ENCODE measurements around the gene ZFAND2B. TPM values are rescaled to one million over a fixed set of nuclear protein-coding genes. Genes with fewer than 3 reads are reported as not detected.

Gene ZFAND2B
- total and polyA plus RNA-seq, 2 donors (not counting 1 experiment from before 2014, with no cell fraction given) = 55.2 to 115 TPM

GRCh38 chr2:219213026-219213415, 6.4 kb downstream of the ZFAND2B start:
- H2AFZ ChIP-seq (ENCODE audit: insufficient read depth, low read depth, low read length, poor library complexity, severe bottlenecking) = no peak overlapping the region
- H3K4me1 ChIP-seq (ENCODE audit: control insufficient read depth in 2 of 2, insufficient read depth in 2 of 2, low read length in 2 of 2) = peaks cover 9 to 15% of the 10 kb centered on the region in 2 donors
- CTCF ChIA-PET = interaction anchor here (1.0 to 7.3 kb wide), 6 partner anchors 39 to 82 kb away, joined by 3 to 65 read pairs (median 12); partner anchors contain the start of genes DNAJB2, NHEJ1 and SLC23A3
- no peak overlapping the region for H3K27ac Mint-ChIP-seq
- H3K36me3 ChIP-seq (replicated peaks in 1 of 2; ENCODE audit: control extremely low read depth in 1 of 2, control insufficient read depth in 1 of 2, extremely low read depth in 1 of 2, insufficient read depth in 2 of 2, low read length in 1 of 2) = peaks cover 7 to 18% of the 10 kb centered on the region in 2 experiments
- intact Hi-C loops (cut with micrococcal nuclease) = no loop called here
- no peak for ATAC-seq (ENCODE audit: low read depth)
- no peaks in the 10 kb centered on the region for H3K79me2 ChIP-seq (ENCODE audit: control insufficient read depth, insufficient read depth, low read length)
- H3K27me3 ChIP-seq (replicated peaks in 1 of 4; ENCODE audit: control extremely low read depth in 1 of 4, control insufficient read depth in 3 of 4, insufficient read depth in 4 of 4, low read length in 3 of 4) = no peaks in the 10 kb centered on the region
- 97% methylated on average over 8 of the region's 8 CpGs for WGBS (ENCODE audit: insufficient coverage)
- H3K9me3 ChIP-seq (ENCODE audit: control extremely low read depth in 1 of 3, control insufficient read depth in 2 of 3, insufficient read depth in 1 of 3, low read length in 2 of 3) = no peaks in the 10 kb centered on the region
- H3K9ac ChIP-seq (ENCODE audit: low read length) = no peak overlapping the region
- peaks cover 4% of the 10 kb centered on the region for H4K20me1 ChIP-seq (ENCODE audit: control insufficient read depth, insufficient read depth, low read length, poor library complexity, severe bottlenecking)
- H3K9me3 Mint-ChIP-seq (ENCODE audit: insufficient read depth) = no peaks in the 10 kb centered on the region
- H3K4me2 ChIP-seq (replicated peaks; ENCODE audit: low read depth, low read length, poor library complexity, severe bottlenecking) = no peak overlapping the region
- DNase-seq = no peak
- H3K27ac ChIP-seq (ENCODE audit: low read length in 2 of 2) = no peak overlapping the region
- no peaks in the 10 kb centered on the region for H3K27me3 Mint-ChIP-seq
- H3K4me3 ChIP-seq (ENCODE audit: control extremely low read depth in 1 of 5, extremely low read depth in 1 of 5, insufficient read depth in 1 of 5, low read depth in 2 of 5, low read length in 4 of 5) = no peak overlapping the region
- no peak for TF ChIP-seq CTCF (IDR thresholded peaks at IDR 0.05)
- no peak for TF ChIP-seq EZH2 (IDR thresholded peaks at IDR 0.05; ENCODE audit: borderline replicate concordance, insufficient read depth, low read depth, low read length, poor library complexity, severe bottlenecking)
- POLR2A ChIA-PET = interaction anchor here (0.6 kb wide), 1 partner anchor 60 kb away, joined by 7 read pairs; no protein-coding TSS in a partner anchor
- peaks cover 22% of the 10 kb centered on the region for H3K4me1 Mint-ChIP-seq
- no peak overlapping the region for H3K4me3 Mint-ChIP-seq

- H3K4me2 ChIP-seq (replicated peaks; ENCODE audit: low read depth, low read length, poor library complexity, severe bottlenecking) = no peak overlapping the region
- H3K9me3 ChIP-seq (ENCODE audit: control extremely low read depth in 1 of 3, control insufficient read depth in 2 of 3, insufficient read depth in 1 of 3, low read length in 2 of 3) = no peaks in the 10 kb centered on the region
- no peak overlapping the region for H2AFZ ChIP-seq (ENCODE audit: insufficient read depth, low read depth, low read length, poor library complexity, severe bottlenecking)
- intact Hi-C loops (cut with micrococcal nuclease) = no loop called here
- H3K4me1 ChIP-seq (ENCODE audit: control insufficient read depth in 2 of 2, insufficient read depth in 2 of 2, low read length in 2 of 2) = peaks cover 14 to 20% of the 10 kb centered on the region in 2 donors
- Mint-ChIP-seq H3K4me1 (peaks cover 20% of the 10 kb centered on the region), H3K27ac (no peak overlapping the region), H3K27me3 (no peaks in the 10 kb centered on the region), H3K4me3 (no peak overlapping the region), H3K9me3 (ENCODE audit: insufficient read depth) (no peaks in the 10 kb centered on the region)
- no peak overlapping the region for H3K27ac ChIP-seq (ENCODE audit: low read length in 2 of 2)
- H3K27me3 ChIP-seq (replicated peaks in 1 of 4; ENCODE audit: control extremely low read depth in 1 of 4, control insufficient read depth in 3 of 4, insufficient read depth in 4 of 4, low read length in 3 of 4) = no peaks in the 10 kb centered on the region
- CTCF ChIA-PET = interaction anchor here (1.0 to 7.3 kb wide), 6 partner anchors 39 to 81 kb away, joined by 3 to 65 read pairs (median 12); partner anchors contain the start of genes DNAJB2, NHEJ1, SLC23A3 and TUBA4A
- no peaks in the 10 kb centered on the region for H4K20me1 ChIP-seq (ENCODE audit: control insufficient read depth, insufficient read depth, low read length, poor library complexity, severe bottlenecking)
- no peaks in the 10 kb centered on the region for H3K79me2 ChIP-seq (ENCODE audit: control insufficient read depth, insufficient read depth, low read length)
- DNase-seq (no peak), ATAC-seq (ENCODE audit: low read depth) (no peak)
- no peak overlapping the region for H3K4me3 ChIP-seq (ENCODE audit: control extremely low read depth in 1 of 5, extremely low read depth in 1 of 5, insufficient read depth in 1 of 5, low read depth in 2 of 5, low read length in 4 of 5)
- no peak for TF ChIP-seq EZH2 (IDR thresholded peaks at IDR 0.05; ENCODE audit: borderline replicate concordance, insufficient read depth, low read depth, low read length, poor library complexity, severe bottlenecking)
- TF ChIP-seq CTCF (IDR thresholded peaks at IDR 0.05) = no peak
- POLR2A ChIA-PET = no interaction called here
- WGBS (ENCODE audit: insufficient coverage) = 99% methylated on average over 10 of the region's 10 CpGs
- H3K36me3 ChIP-seq (replicated peaks in 1 of 2; ENCODE audit: control extremely low read depth in 1 of 2, control insufficient read depth in 1 of 2, extremely low read depth in 1 of 2, insufficient read depth in 2 of 2, low read length in 1 of 2) = peaks cover 4 to 13% of the 10 kb centered on the region in 2 experiments
- H3K9ac ChIP-seq (ENCODE audit: low read length) = no peak overlapping the region
Measured at GRCh38 chr2:219213486-219214071, 7.0 kb downstream of the ZFAND2B start.

All from B cell (primary cell).